DND-41 (cell line): ENCODE measurements around the gene SLC27A4.

Source experiments
- ATAC-seq: fragments of 200-7000 bp; cut with Tn5 transposase; 3 replicates; pipeline ENCODE4 v1.9.1; 2021; ENCODE audit warnings: low read depth; ENCODE audit not compliant: insufficient read depth
- DNase-seq: peaks from one replicate; pipeline ENCODE4 v3.0.0-alpha.2; 2020
- H2AFZ ChIP-seq: 2 replicates; pipeline ENCODE4 v1.6.0; 2012; ENCODE audit warnings: low read depth, low read length
- H3K27ac ChIP-seq: 2 replicates; pipeline ENCODE4 v1.5.1; 2012; ENCODE audit warnings: low read length, inconsistent platforms
- H3K27me3 ChIP-seq: fragments of 200-600 bp; sonication (generic); 2 replicates; pipeline ENCODE4 v1.6.0; 2012; ENCODE audit warnings: low read length, mild to moderate bottlenecking, inconsistent platforms; ENCODE audit not compliant: insufficient read depth, poor library complexity
- H3K36me3 ChIP-seq: 2 replicates; pipeline ENCODE4 v1.5.1; 2012; ENCODE audit warnings: low read length, inconsistent platforms; ENCODE audit not compliant: insufficient read depth
- H3K4me1 ChIP-seq: 2 replicates; pipeline ENCODE4 v1.5.1; 2012; ENCODE audit warnings: mild to moderate bottlenecking, low read length; ENCODE audit not compliant: insufficient read depth
- H3K4me2 ChIP-seq: 2 replicates; pipeline ENCODE4 v1.6.0; 2012; ENCODE audit warnings: mild to moderate bottlenecking, moderate library complexity, low read length, inconsistent platforms; ENCODE audit not compliant: insufficient read depth
- H3K4me3 ChIP-seq, 2 experiments: fragments of 200-600 bp in 1 of 2; shearing (Covaris generic) in 1 of 2; 2 replicates each; pipeline ENCODE4 v1.5.1; 2012 to 2016; ENCODE audit warnings: inconsistent platforms in 2 of 2, low read length in 2 of 2, mild to moderate bottlenecking in 2 of 2, low read depth in 1 of 2, moderate library complexity in 1 of 2
- H3K79me2 ChIP-seq: 2 replicates; pipeline ENCODE4 v1.6.0; 2012; ENCODE audit warnings: low read length, inconsistent platforms; ENCODE audit not compliant: insufficient read depth
- H3K9ac ChIP-seq: 2 replicates; pipeline ENCODE4 v1.6.0; 2012; ENCODE audit warnings: low read depth, mild to moderate bottlenecking, inconsistent platforms, low read length, moderate library complexity
- H3K9me3 ChIP-seq: 2 replicates; pipeline ENCODE4 v1.5.1; 2012; ENCODE audit warnings: low read length, moderate library complexity, mild to moderate bottlenecking, inconsistent platforms; ENCODE audit not compliant: insufficient read depth, severe bottlenecking
- H4K20me1 ChIP-seq: 2 replicates; pipeline ENCODE4 v1.6.0; 2012; ENCODE audit warnings: low read length; ENCODE audit not compliant: insufficient read depth
- CTCF ChIP-seq: IDR thresholded peaks from 2 replicates; pipeline ENCODE4 v1.5.1; 2012; ENCODE audit warnings: borderline replicate concordance, low read length, moderate library complexity, mild to moderate bottlenecking; ENCODE audit not compliant: poor library complexity, severe bottlenecking; ENCODE audit errors: extremely low read depth
- EZH2 ChIP-seq: IDR thresholded peaks from 3 replicates; pipeline ENCODE4 v1.6.1; 2012; ENCODE audit warnings: borderline replicate concordance, low read depth, mild to moderate bottlenecking, moderate library complexity, low read length, inconsistent platforms; ENCODE audit not compliant: severe bottlenecking

The SLC27A4 gene

GRCh38 chr9:128340691-128341434 lies 536 bp downstream of the SLC27A4 start:
- Histone ChIP-seq H2AFZ (peak overlapping the region; percentile 80), H3K27ac (peak overlapping the region; percentile 50), H3K79me2 (peaks cover 8% of the 10 kb centered on the region), H3K27me3 (no peaks in the 10 kb centered on the region), H3K9ac (peak overlapping the region; percentile 71), H3K36me3 (peaks cover 32% of the 10 kb centered on the region), H3K4me1 (peaks cover 21% of the 10 kb centered on the region), H4K20me1 (no peaks in the 10 kb centered on the region), H3K9me3 (no peaks in the 10 kb centered on the region), H3K4me3 (peak overlapping the region; percentile 50 to 73; a peak in 3 of 4 replicates), H3K4me2 (peak overlapping the region; percentile 93)
- DNase-seq (no peak), ATAC-seq (peak; percentile 34; the same call in 2 of the 3 replicates)
- no peak for TF ChIP-seq EZH2
- TF ChIP-seq CTCF = no peak

- peaks cover 21% of the 10 kb centered on the region for H3K4me1 ChIP-seq
- H3K79me2 ChIP-seq = peaks cover 8% of the 10 kb centered on the region
- peak overlapping the region; percentile 50 to 73; a peak in 3 of 4 replicates for H3K4me3 ChIP-seq
- peak; percentile 75 for DNase-seq
- no peak overlapping the region; the same call in 1 of the 2 replicates for H3K27ac ChIP-seq
- no peaks in the 10 kb centered on the region for H4K20me1 ChIP-seq
- H3K9ac ChIP-seq = peak overlapping the region; percentile 71
- peaks cover 34% of the 10 kb centered on the region for H3K36me3 ChIP-seq
- peak overlapping the region; percentile 93 for H3K4me2 ChIP-seq
- H2AFZ ChIP-seq = peak overlapping the region; percentile 80
- ATAC-seq = peak; percentile 70
- no peaks in the 10 kb centered on the region for H3K27me3 ChIP-seq
- H3K9me3 ChIP-seq = no peaks in the 10 kb centered on the region
- TF ChIP-seq CTCF (peak; percentile 79), EZH2 (no peak)
These were observed 1.1 kb downstream of the SLC27A4 start for GRCh38 chr9:128341435-128341849.

- no peak overlapping the region for H3K4me2 ChIP-seq
- no peak overlapping the region for H2AFZ ChIP-seq
- no peak overlapping the region for H3K4me3 ChIP-seq
- peaks cover 21% of the 10 kb centered on the region for H3K4me1 ChIP-seq
- no peaks in the 10 kb centered on the region for H4K20me1 ChIP-seq
- no peaks in the 10 kb centered on the region for H3K27me3 ChIP-seq
- H3K36me3 ChIP-seq = peaks cover 45% of the 10 kb centered on the region
- DNase-seq = no peak
- H3K9ac ChIP-seq = no peak overlapping the region
- TF ChIP-seq CTCF (no peak), EZH2 (no peak)
- peaks cover 8% of the 10 kb centered on the region for H3K79me2 ChIP-seq
- no peaks in the 10 kb centered on the region for H3K9me3 ChIP-seq
- ATAC-seq = no peak
- no peak overlapping the region for H3K27ac ChIP-seq
These were observed 2.8 kb downstream of the SLC27A4 start for GRCh38 chr9:128342971-128343680.
